GM19099 (cell line): ENCODE results near the gene TRIM54.

Experiments used
- POLR2A ChIP-seq: IDR thresholded peaks from 3 replicates; pipeline ENCODE4 v1.6.1; 2011; ENCODE audit warnings: low read depth; ENCODE audit not compliant: insufficient read length; ENCODE audit errors: extremely low read depth

The TRIM54 gene

GRCh38 chr2:27281855-27282559 is at the start of gene TRIM54:
TSS of gene TRIM54 (plus strand) at chr2:27282429. CDS start at chr2:27282732, 303 bp downstream.
- TF ChIP-seq POLR2A, result no peak

- no peak for TF ChIP-seq POLR2A
These were observed 48.9 kb upstream of the TRIM54 start for GRCh38 chr2:27233341-27233740.

- TF ChIP-seq POLR2A, result no peak
These were observed 46.1 kb upstream of the TRIM54 start for GRCh38 chr2:27236136-27236535.

- no peak for TF ChIP-seq POLR2A
These were observed 45.6 kb upstream of the TRIM54 start for GRCh38 chr2:27236626-27237025.

- TF ChIP-seq POLR2A, result no peak
These were observed 44.8 kb upstream of the TRIM54 start for GRCh38 chr2:27237341-27237945.

GRCh38 chr2:27238976-27239375 is 43.3 kb upstream of the TRIM54 start:
- no peak for TF ChIP-seq POLR2A

GRCh38 chr2:27240406-27240805 is 41.8 kb upstream of the TRIM54 start:
- no peak for TF ChIP-seq POLR2A

- no peak for TF ChIP-seq POLR2A
These were observed 40.2 kb upstream of the TRIM54 start for GRCh38 chr2:27241761-27242613.

GRCh38 chr2:27242614-27242951 is 39.6 kb upstream of the TRIM54 start:
- no peak for TF ChIP-seq POLR2A

- TF ChIP-seq POLR2A, result no peak
These were observed 38.7 kb upstream of the TRIM54 start for GRCh38 chr2:27243391-27244130.

GRCh38 chr2:27245116-27245515 is 37.1 kb upstream of the TRIM54 start:
- TF ChIP-seq POLR2A, result no peak

- TF ChIP-seq POLR2A, result no peak
These were observed 36.6 kb upstream of the TRIM54 start for GRCh38 chr2:27245626-27246025.

- TF ChIP-seq POLR2A, result no peak
These were observed 34.3 kb upstream of the TRIM54 start for GRCh38 chr2:27247893-27248292.

GRCh38 chr2:27249159-27249890 is 32.9 kb upstream of the TRIM54 start:
- TF ChIP-seq POLR2A, result no peak
